K562 (cell line): Measurements from ENCODE around the gene PTPRM. TPM values are rescaled to one million over a fixed set of nuclear protein-coding genes. Genes with fewer than 3 reads are reported as not detected.

Source experiments
- ATAC-seq: fragments of 200-7000 bp; cut with Tn5 transposase; 3 replicates; pipeline ENCODE4 v1.9.1; 2020; ENCODE audit warnings: moderate library complexity
- BruUV-seq: library from RNA; stranded (reverse); fragments of 400-500 nt; replicated peaks from 2 replicates; lab custom pipeline; 2021; lab: Mats Ljungman, UMichigan
- CTCF ChIA-PET: fragments of 300-600 bp; formaldehyde crosslinking; extraction: SDS; loops from one replicate; lab custom pipeline; 2021; ENCODE audit warnings: low intra/inter-chr PET ratio; lab: Yijun Ruan, JAX
- POLR2A ChIA-PET: fragments of 300-600, 350-650 bp; sonication (Branson Sonifier 250); formaldehyde crosslinking; extraction: SDS; loops from one replicate; lab custom pipeline; 2021; ENCODE audit warnings: antibody characterized with exemption, inconsistent platforms; lab: Yijun Ruan, JAX
- DNase-seq, 4 experiments: peaks; one replicate each; pipeline versions ENCODE4 v3.0.0 to v3.0.0-alpha.2; 2011 to 2018; ENCODE audit warnings: low spot score in 3 of 4, mixed read lengths in 3 of 4; ENCODE audit errors: extremely low read depth in 1 of 4
- FAIRE-seq: peaks from 2 replicates; lab custom pipeline; 2011; peaks lifted over from hg19 to GRCh38; lab: Jason Lieb, UNC
- H2AFZ ChIP-seq: 2 replicates; pipeline ENCODE4 v1.6.0; 2011; ENCODE audit warnings: low read depth, low read length, control low read depth, inconsistent platforms
- H3K27ac ChIP-seq: fragments of 200-600 bp; 3 replicates; pipeline ENCODE4 v1.8.0; 2011; ENCODE audit warnings: low read depth, mild to moderate bottlenecking, control low read depth, inconsistent platforms, low read length, moderate library complexity, mixed read lengths; ENCODE audit errors: extremely low read depth
- H3K27me3 ChIP-seq, 2 experiments: fragments of 300-600 bp in 1 of 2; 2 replicates in 1 of 2; 3 replicates in 1 of 2; pipeline versions ENCODE4 v1.6.0 to v1.8.0; 2011; ENCODE audit warnings: inconsistent platforms in 2 of 2, low read length in 2 of 2, mild to moderate bottlenecking in 1 of 2, mixed read lengths in 1 of 2, moderate library complexity in 1 of 2; ENCODE audit not compliant: control insufficient read depth in 2 of 2, insufficient read depth in 2 of 2
- H3K36me3 ChIP-seq: fragments of 300-600 bp; 3 replicates; pipeline ENCODE4 v1.8.0; 2011; ENCODE audit warnings: mild to moderate bottlenecking, low read length, inconsistent platforms; ENCODE audit not compliant: control insufficient read depth, insufficient read depth
- H3K4me1 ChIP-seq, 2 experiments: fragments of 200-600 bp in 1 of 2; replicated peaks in 1 of 2; 2 replicates in 1 of 2; 3 replicates in 1 of 2; pipeline versions ENCODE4 v1.5.1 to v1.8.0; 2011; ENCODE audit warnings: inconsistent platforms in 2 of 2, low read length in 2 of 2, mild to moderate bottlenecking in 1 of 2, mixed read lengths in 1 of 2, moderate library complexity in 1 of 2; ENCODE audit not compliant: control insufficient read depth in 2 of 2, insufficient read depth in 2 of 2
- H3K4me2 ChIP-seq: 2 replicates; pipeline ENCODE4 v1.6.1; 2011; ENCODE audit warnings: low read length, control low read depth, inconsistent platforms, mixed read lengths; ENCODE audit not compliant: insufficient read depth
- H3K4me3 ChIP-seq: fragments of 200-600 bp; sonication (generic), shearing (Covaris generic); 2 replicates; pipeline ENCODE4 v1.5.1; 2016; ENCODE audit warnings: control low read depth, inconsistent platforms
- H3K79me2 ChIP-seq: fragments of 200-600 bp; 3 replicates; pipeline ENCODE4 v1.8.0; 2011; ENCODE audit warnings: low read length, inconsistent platforms; ENCODE audit not compliant: control insufficient read depth, insufficient read depth
- H3K9ac ChIP-seq, 2 experiments: 2 replicates each; pipeline versions ENCODE4 v1.6.0 to v1.6.1; 2011; ENCODE audit warnings: low read depth in 2 of 2, low read length in 2 of 2, control low read depth in 1 of 2, inconsistent platforms in 1 of 2, mild to moderate bottlenecking in 1 of 2, mixed read lengths in 1 of 2; ENCODE audit not compliant: insufficient read depth in 1 of 2
- H3K9me1 ChIP-seq: one replicate; pipeline ENCODE4 v1.6.0; 2011; ENCODE audit warnings: inconsistent platforms, mild to moderate bottlenecking, low read length, moderate library complexity; ENCODE audit not compliant: control insufficient read depth, insufficient read depth
- H3K9me3 ChIP-seq: replicated peaks from 2 replicates; pipeline ENCODE4 v1.5.1; 2011; ENCODE audit warnings: low read depth, low read length, inconsistent platforms; ENCODE audit not compliant: control insufficient read depth, insufficient read depth
- H4K20me1 ChIP-seq: replicated peaks from 2 replicates; pipeline ENCODE4 v1.6.1; 2011; ENCODE audit warnings: low read length, inconsistent platforms, mixed read lengths; ENCODE audit not compliant: control insufficient read depth, insufficient read depth
- ATF4 ChIP-seq: fragments of 450-650 bp; formaldehyde crosslinking; IDR thresholded peaks from 2 replicates; pipeline ENCODE4 v1.4.0; 2022; ENCODE audit warnings: mild to moderate bottlenecking, moderate library complexity
- CCAR2 ChIP-seq: fragments of 200-400 bp; formaldehyde crosslinking; IDR thresholded peaks from 2 replicates; pipeline ENCODE4 v1.6.1; 2017; ENCODE audit warnings: mild to moderate bottlenecking, low read depth, low read length
- CREM ChIP-seq: IDR thresholded peaks from 2 replicates; pipeline ENCODE4 v1.6.1; 2014; ENCODE audit warnings: antibody characterized with exemption, low read depth
- DACH1 ChIP-seq: fragments of 450-650 bp; IDR thresholded peaks from 2 replicates; pipeline ENCODE4 v1.6.1; 2018; ENCODE audit not compliant: partially characterized antibody
- EP400 ChIP-seq: fragments of 450-650 bp; IDR thresholded peaks from 2 replicates; pipeline ENCODE4 v1.6.1; 2017; ENCODE audit warnings: antibody characterized with exemption, mild to moderate bottlenecking, moderate library complexity
- FOXP1 ChIP-seq: sonication (generic); formaldehyde crosslinking; IDR thresholded peaks from 2 replicates; pipeline ENCODE4 v1.8.0; 2022; ENCODE audit warnings: mild to moderate bottlenecking, missing genetic modification reagents
- MAFK ChIP-seq: IDR thresholded peaks from 2 replicates; pipeline ENCODE4 v1.6.1; 2011; ENCODE audit warnings: low read length, improper control_type of control experiment
- NKRF ChIP-seq: fragments of 450-650 bp; IDR thresholded peaks from 2 replicates; pipeline ENCODE4 v1.6.1; 2016; ENCODE audit warnings: borderline replicate concordance
- SRF ChIP-seq, 2 experiments: fragments of 250-450, 450-650 bp in 1 of 2; sonication (Bioruptor Pico) in 1 of 2; sonication (generic) in 1 of 2; formaldehyde crosslinking; IDR thresholded peaks; 2 replicates each; pipeline versions ENCODE4 v1.5.0 to v1.5.1; 2020 to 2022; ENCODE audit warnings: mild to moderate bottlenecking in 1 of 2, missing genetic modification reagents in 1 of 2
- STAT5B ChIP-seq: fragments of 250-450 bp; sonication (Bioruptor Pico); IDR thresholded peaks from 2 replicates; pipeline ENCODE4 v1.8.0; 2021; ENCODE audit warnings: mild to moderate bottlenecking, inconsistent platforms
- THRAP3 ChIP-seq: fragments of 450-650 bp; IDR thresholded peaks from 2 replicates; pipeline ENCODE4 v1.6.1; 2016; ENCODE audit warnings: mild to moderate bottlenecking, inconsistent platforms, borderline replicate concordance
- YBX1 ChIP-seq: fragments of 450-650 bp; IDR thresholded peaks from 2 replicates; pipeline ENCODE4 v1.7.1; 2016; ENCODE audit warnings: mild to moderate bottlenecking
- ZBTB7A ChIP-seq: IDR thresholded peaks from 2 replicates; pipeline ENCODE4 v1.6.1; 2011; ENCODE audit warnings: low read depth, mild to moderate bottlenecking, low read length, moderate library complexity, borderline replicate concordance; ENCODE audit not compliant: control insufficient read depth
- ZFP1 ChIP-seq: fragments of 450-650 bp; formaldehyde crosslinking; IDR thresholded peaks from 2 replicates; pipeline ENCODE4 v1.4.0; 2020; ENCODE audit warnings: mild to moderate bottlenecking, mixed read lengths
- ZNF668 ChIP-seq: fragments of 250-450 bp; sonication (Bioruptor Pico); IDR thresholded peaks from 2 replicates; pipeline ENCODE4 v1.8.0; 2022; ENCODE audit warnings: mild to moderate bottlenecking, inconsistent platforms
- WGBS: fragments of 100-300 bp; shearing (Covaris generic); methylation state at CpG from one replicate; pipeline ENCODE4 v1.1.6; 2016; ENCODE audit warnings: low coverage, mixed read lengths; ENCODE audit not compliant: insufficient coverage; ENCODE audit errors: missing lambda C conversion rate; 5-methylcytosine and 5-hydroxymethylcytosine counted together
- in situ Hi-C: fragments of 300-500 bp; cut with MboI; formaldehyde crosslinking; loops from 4 replicates; pipeline ENCODE4 v1.15.0; 2018; ENCODE audit warnings: inconsistent platforms, mixed read lengths
- intact Hi-C: fragments of 100-400 bp; cut with micrococcal nuclease; formaldehyde crosslinking; loops from 2 replicates; pipeline ENCODE4 v1.14.2; 2022
- polyA plus RNA-seq, 8 experiments: library from polyadenylated mRNA; depleted of rRNA in 4 of 8; stranded (reverse) in 5 of 8; unstranded in 3 of 8; fragments of >200 nt; fragmentation: Nextera tagmentation in 2 of 8; fragmentation: Illumina TruSeq in 1 of 8; extraction: Ambion mirVana in 2 of 8; extraction: Trizol in 1 of 8; gene quantifications; 2 replicates each; pipeline versions ENCODE4 v1.2.1 to v1.2.3, GENCODE V29; 2011 to 2014; ENCODE audit warnings: inconsistent platforms in 1 of 8, missing spikeins in 1 of 8
- total RNA-seq, 7 experiments: library from RNA; depleted of rRNA in 6 of 7; stranded (reverse); fragments of >200 nt in 6 of 7; fragmentation: Illumina TruSeq in 2 of 7; extraction: Trizol in 2 of 7; gene quantifications; 2 replicates each; pipeline versions ENCODE4 v1.2.1 to v1.2.3, GENCODE V29; 2011 to 2021; ENCODE audit warnings: low replicate concordance in 1 of 7

The PTPRM gene
- total and polyA plus RNA-seq, 9 of the 15 experiments (the other 6 are each of a cell fraction or from before 2014, with no cell fraction given), result 0.03 to 0.16 (median 0.08) TPM; not detected in 3

DNA sequence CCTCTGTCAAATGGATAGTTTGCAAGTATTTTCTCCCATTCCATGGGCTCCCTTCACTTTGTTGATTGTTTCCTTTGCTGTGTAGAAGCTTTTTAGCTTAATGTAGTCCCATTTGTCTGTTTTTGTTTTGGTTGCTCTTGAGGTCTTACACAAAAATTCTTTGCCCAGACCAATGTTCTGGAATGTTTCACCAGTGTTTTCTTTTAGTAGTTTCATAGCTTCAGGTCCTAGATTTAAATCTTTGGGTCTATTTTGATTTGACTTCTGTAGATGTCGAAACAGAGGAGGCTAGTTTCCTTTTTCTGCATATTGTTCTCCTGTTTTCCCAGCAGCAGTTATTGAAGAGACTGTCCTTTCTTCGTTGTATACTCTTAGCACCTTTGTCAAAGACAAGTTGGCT lies 351.6 kb downstream of the PTPRM start (continued):
- TF ChIP-seq NKRF (no peak), SRF (CRISPR knock-in tag; IDR thresholded peaks at IDR 0.05) (no peak), MAFK (no peak), CREM (no peak)

DNA sequence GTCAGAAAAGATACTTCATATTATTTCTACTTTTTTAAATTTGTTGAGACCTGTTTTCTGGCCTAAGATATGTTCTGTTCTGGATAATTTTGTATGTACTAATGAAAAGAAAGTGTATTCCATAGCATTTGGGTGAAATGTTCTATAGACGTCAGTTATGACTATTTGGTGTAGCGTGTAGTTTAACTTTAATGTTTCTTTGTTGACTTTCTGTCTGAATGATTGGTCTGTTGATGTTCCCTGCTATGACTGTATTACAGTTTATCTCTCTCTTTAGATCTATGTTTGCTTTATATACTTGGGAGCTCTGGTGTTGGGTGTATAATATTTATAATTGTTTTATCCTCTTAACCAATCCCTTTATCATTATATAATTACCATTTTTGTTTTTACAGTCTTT lies 352.4 kb downstream of the PTPRM start:
- Histone ChIP-seq H4K20me1 (no peaks in the 10 kb centered on the region), H2AFZ (no peak overlapping the region), H3K9me1 (no peaks in the 10 kb centered on the region), H3K27me3 (no peaks in the 10 kb centered on the region), H3K4me2 (no peak overlapping the region), H3K4me3 (no peak overlapping the region), H3K36me3 (no peaks in the 10 kb centered on the region), H3K9me3 (no peaks in the 10 kb centered on the region), H3K79me2 (no peaks in the 10 kb centered on the region), H3K27ac (no peak overlapping the region), H3K9ac (no peak overlapping the region), H3K4me1 (no peaks in the 10 kb centered on the region)
- TF ChIP-seq YBX1 (no peak), ZFP1 (CRISPR knock-in tag) (no peak), CCAR2 (no peak), THRAP3 (no peak), EP400 (no peak), ZBTB7A (no peak), FOXP1 (CRISPR knock-in tag) (no peak), STAT5B (CRISPR knock-in tag) (no peak), ZNF668 (no peak), ATF4 (CRISPR knock-in tag) (no peak), DACH1 (no peak)
- FAIRE-seq (no peak), ATAC-seq (no peak), DNase-seq (no peak)
- ChIA-PET POLR2A (no interaction called here), CTCF (no interaction called here)
- intact Hi-C loops, result no loop called here
- in situ Hi-C loops, result no loop called here
- no TSS peak for BruUV-seq
- WGBS, result 0% methylated on average over 2 of the region's 2 CpGs
